ENCODE data around the gene RHBDL1. TPM values are rescaled to one million over a fixed set of nuclear protein-coding genes. Genes with fewer than 3 reads are reported as not detected.
"Not testable (repeated sequence)": the region's sequence is repeated elsewhere in the genome, so short reads cannot be mapped to it uniquely, and the experiment has no call there.

RHBDL1 gene
- total RNA-seq, 1 donor from 2014 or later = 1.1 TPM

DNA sequence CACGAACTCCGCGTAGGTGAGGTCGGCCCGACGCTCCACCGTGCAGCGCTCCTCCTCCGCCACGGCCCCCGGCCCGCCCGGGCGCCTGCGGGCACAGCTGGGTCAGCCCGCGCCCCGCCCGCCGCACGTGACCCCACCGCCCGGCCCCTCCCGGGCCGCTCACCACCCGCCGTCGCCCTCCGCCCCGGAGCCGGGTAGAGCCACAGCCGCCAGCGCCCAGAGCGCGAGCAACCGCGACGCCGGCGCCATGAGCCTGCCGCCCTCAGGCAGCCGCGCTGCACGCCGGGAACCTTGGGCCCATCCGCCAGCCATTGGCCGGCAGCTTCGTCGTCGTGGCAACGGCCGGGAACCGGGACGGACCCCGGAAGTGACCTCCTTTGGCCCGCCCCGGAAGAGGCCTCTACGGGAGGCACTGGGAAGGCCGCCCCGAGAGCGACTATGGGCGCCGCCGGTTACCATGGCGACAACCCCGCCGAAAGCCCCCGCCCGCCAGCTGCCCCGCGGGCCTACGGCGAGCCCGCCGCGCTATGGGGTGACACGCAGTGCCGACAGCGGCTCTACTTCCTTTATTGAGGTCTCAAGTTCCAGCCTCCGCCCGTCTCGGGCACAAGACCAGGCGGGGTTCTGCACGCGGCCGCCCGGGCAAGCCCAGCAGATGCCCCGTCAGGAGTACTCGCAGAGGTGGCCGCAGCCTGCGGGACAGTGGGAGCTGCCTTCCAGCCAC, 8.8 kb downstream of the RHBDL1 start, which contains the start of gene JMJD8:
Gene JMJD8 (minus strand): TSS at position 264 of the 724 bp plus-strand sequence. CDS start 15 bp downstream, at position 249.
- ATAC-seq = peak; percentile 63
- peak; percentile 98 for DNase-seq (ENCODE audit: low spot score)

DNA sequence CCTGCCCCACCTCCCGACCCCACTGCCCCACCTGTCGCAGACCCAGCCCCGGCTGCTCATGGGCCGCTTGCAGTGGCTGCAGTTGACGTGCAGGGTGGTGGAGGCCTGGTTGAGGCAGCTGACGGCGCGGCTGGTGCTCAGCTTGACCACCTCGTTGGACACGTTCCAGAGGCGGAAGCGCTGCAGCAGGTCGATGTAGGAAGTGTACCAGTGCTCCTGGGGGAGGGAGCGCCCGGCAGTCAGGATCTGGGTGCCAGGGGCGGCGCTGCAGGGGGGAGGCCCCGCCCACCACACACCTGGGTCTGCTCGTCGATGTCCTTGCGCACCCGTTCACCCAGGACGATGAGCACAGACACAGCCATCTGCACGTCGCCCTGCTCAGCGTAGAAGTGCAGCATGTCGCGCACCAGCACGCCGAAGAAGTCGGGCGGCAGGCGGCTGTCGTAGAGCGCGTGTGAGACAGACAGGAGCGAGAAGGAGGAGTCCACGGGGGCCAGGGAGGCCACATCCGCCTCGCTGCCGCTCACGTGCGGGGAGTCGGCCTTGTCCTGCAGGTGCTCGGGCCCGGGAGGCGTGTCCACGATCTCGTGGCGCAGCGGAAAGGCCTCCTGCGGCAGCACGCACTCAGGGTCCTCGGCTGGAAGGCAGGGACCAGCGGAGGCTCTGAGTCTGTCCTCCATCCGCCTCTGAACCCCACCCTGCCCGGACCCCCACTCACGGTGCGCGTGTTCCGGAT, 9.7 kb downstream of the RHBDL1 start:
- peak; percentile 65 for DNase-seq (ENCODE audit: low spot score)

DNA sequence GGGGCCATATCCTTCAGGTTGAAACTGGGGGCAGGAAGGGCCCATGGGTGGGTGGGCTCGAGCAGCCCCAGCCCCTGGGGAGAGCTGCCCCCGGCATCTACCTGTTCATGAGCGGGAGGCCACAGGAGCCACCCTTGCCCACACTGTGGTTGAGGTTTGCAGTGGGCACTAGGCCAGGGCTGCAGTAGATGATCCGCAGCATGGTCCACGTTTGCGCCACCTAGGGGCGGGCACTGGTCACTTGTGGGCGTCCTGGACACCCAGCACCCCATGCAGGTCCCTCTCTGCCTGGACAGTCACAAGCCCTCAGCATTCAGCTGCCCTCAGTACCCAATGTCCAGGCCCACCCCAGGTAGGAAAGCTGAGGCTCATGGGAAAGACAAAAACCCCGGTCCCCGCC, 10.5 kb downstream of the RHBDL1 start:
- DNase-seq (ENCODE audit: low spot score) = peak; percentile 65
- ATAC-seq = peak; percentile 8

More for the DNA sequence above, 9.7 kb downstream of the RHBDL1 start:
- no peak for ATAC-seq

DNA sequence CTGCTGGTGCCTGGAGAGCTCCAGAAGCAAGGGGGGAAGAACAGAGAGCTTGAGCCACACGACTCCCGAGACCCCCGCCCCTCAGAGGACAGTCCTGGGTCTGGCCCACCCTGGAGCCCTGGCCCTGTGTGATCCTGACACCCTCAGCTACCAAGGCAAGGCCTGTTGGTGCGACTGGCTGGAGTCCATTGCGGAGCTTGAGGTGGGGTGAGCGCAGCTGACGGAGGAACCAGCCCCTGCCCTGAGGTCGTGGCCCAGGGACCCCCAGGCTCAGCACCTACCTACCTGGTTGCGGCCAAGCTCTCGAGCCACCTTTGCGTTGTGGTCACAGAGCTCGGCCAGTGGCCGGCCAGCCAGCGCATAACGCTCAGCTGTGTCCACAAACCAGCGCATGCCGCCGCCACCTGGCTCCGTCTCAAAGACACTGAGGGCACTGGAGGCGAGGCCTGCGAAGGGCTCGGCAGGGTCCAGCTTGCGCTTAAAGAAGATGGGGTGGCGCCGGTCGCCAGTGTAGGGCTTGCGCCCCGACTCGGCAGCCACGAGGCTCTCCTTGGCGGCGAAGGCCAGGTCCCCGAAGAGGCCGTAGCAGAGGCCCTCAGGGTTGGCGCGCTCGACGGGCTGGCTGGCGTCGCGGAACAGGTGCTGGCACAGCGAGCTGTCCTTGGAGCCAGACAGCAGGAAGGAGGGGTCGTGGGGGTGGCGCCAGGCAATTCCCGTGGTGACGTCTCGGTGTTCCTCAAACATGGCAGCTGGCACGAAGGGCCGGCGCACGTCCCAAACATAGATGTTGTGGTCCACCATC, 11.2 kb downstream of the RHBDL1 start:
- ATAC-seq (no peak), DNase-seq (ENCODE audit: low spot score) (no peak)

DNA sequence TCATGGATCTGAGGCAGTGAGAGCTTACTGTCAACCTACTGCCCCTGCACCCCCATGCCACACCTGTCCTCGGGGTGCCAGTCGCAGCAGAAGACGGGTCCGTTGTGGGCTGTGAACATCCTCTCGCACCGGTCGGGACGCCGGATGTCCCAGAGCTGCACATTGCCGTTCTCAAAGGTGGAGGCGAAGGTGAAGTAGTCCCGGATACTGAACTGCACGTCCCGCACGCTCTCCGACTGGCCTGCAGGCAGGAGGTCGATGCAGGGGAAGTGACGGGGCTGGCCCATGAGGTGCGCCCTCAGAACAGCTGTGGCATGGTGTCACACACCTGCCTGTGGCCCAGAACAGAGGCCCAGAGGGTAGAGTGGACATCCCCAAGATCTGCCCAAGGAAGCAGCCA, 12.0 kb downstream of the RHBDL1 start:
- DNase-seq (ENCODE audit: low spot score) = no peak

DNA sequence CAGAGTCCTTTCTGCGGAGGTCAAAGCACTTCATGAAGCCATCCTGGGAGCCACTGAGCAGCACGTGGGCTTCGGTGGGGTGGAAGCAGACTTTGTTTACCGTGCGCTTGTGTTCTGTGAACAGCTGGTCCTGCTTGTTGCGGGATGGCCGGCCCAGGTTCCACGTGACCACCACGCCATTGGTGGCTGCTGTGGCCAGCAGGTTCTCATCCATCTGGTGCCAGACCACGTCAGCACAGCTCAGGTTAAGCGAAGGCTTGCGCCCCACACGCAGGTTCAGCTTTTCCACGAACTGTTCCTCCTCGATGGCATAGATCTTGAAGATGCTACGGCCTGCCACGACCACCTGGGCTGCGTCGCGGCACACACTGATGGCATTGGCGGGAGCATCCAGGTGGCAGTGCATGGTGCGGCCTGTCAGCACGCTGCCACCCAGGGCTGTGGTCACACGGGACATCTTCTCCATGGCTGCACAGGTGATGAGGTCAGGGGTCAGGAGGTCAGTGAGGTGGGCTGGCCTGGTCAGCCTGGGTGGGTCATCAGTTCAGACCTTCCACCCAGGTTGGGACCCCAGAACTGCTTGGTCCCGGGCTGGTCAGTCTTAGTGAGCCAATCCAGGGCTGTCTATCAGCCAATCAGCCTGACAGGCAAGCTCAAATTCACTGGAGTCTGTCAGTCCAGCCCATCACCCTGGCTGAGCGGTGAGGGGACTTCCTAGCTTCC, 13.9 kb downstream of the RHBDL1 start:
- ATAC-seq = no peak
- DNase-seq (ENCODE audit: low spot score) = no peak

More for the DNA sequence above, 12.0 kb downstream of the RHBDL1 start:
- ATAC-seq = no peak

DNA sequence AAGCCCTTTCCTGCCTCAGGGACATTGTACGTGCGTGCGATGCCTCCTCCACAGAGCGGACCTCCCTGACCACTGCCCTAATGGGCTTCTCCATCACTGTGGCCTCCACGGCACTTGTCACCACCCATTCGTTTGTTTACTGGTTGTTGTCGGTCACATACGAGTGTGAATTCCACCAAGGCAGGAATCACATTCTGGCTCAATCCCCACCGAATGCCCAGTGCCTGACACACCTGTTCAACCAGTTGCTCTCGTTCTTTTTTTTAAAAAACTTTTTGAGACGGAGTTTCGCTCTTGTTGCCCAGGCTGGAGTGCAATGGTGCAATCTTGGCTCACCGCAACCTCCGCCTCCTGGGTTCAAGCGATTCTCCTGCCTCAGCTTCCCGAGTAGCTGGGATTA, 15.8 kb downstream of the RHBDL1 start:
- ATAC-seq; DNase-seq (ENCODE audit: low spot score): not testable (repeated sequence)

DNA sequence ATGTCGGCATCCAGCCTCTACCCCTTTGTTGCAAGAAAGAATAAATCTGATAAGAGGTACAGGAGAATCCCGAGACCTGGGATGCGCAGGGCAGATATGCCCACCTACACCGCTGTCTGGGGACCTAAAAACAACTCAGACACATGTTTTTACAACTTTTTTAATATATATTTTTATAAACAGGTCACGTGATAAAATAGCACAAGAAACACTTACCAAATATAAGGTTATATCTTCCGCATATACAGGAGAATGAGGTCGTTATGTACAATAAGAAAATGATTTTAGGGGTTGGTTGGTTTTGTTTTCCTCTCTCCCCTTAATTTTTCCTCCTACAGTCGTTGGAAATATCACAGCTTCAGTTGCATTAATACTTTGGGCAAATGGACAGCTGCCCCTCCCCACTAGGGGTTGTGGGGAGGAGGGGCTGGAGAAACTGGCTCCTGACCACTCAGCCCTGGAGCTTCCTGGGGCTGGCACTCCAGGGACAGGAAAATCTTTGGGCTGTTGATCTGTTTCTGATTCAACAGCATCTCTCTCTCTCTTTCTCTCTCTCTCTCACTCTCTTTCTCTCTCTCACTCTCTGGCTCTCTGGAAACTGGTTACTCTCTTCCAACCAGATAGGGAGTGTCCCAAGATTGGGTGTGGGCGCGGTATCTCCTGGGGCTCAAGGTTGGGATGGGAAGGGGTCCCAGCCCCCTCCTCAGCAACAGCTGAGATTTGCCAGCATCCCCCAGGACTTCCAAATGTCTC, 17.1 kb downstream of the RHBDL1 start:
- DNase-seq (ENCODE audit: low spot score) (no peak), ATAC-seq (no peak)

DNA sequence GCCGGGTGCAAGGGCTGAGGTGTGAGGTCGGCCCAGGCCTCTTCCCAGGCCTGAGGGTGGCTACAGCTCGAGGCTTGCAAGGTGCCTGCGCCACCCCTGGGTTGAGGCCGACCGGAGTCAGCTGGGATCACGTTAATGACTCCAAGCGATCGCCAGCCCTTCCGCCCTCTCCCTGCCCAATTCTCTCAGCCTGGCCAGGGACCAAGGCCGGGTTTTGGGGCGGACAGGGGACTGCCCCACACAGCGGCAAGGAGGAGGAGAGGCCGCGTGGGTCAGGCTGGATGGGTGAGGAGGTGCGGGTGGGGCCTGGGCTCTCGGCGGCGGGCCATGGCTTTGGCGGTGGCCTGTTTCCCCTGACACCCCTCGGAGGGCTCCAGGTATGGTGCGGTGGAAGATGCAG, 17.9 kb downstream of the RHBDL1 start:
- DNase-seq (ENCODE audit: low spot score) (no peak), ATAC-seq (no peak)

DNA sequence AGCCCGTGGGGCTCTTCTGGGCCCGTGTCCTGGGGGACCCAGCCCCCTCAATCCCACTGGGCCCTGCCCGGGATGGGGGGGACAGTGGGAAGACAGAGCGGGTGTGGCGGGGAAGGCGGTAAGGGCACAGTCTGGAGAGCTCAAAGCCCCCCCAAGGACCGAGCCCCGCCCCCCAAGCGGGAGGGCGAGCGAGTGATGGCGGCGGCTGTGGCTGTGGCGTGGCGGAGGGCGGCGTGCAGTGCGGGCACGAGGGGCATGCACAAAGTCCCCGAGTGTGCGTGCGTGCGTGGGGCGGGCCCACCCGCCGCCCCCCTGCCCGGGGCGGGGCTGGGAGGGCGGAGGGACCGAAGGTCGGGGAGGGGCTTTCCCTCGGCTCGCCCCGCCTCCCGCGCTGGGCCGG, 18.3 kb downstream of the RHBDL1 start:
- ATAC-seq = no peak
- DNase-seq (ENCODE audit: low spot score) = no peak

DNA sequence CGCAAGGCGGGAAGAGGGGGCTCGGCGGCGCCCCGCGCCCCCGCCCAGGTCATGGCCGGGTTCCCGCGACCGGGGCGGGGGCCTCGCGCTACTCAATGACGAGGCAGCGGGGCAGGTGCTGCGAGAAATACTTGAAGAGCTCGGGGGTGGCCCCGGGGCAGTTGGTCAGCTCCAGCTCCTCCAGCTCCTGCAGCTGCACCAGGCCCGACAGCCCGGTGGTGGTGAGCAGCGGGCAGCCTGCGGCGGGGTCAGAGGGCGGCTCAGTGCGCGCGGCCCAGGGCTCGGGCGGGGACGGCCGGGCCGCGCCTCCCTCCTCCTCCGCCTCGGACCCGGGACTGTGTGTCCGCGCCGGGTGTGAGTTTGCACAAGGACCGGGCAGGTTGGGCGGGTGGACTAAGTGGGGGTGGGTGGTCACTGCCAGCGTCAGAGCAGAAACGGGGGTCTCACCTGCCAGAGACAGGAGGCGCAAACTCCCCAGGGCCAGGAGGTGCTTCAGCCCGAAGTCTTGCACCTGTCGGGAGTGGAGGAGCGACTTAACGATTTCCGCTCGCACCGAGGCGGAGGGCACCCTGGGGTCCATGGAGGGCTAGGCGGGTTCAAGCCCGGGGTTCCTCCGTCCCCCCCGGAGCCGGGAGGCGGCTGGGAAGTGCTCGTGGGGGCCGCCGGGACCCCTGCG, 18.9 kb downstream of the RHBDL1 start:
- no peak for DNase-seq (ENCODE audit: low spot score)
- no peak for ATAC-seq

DNA sequence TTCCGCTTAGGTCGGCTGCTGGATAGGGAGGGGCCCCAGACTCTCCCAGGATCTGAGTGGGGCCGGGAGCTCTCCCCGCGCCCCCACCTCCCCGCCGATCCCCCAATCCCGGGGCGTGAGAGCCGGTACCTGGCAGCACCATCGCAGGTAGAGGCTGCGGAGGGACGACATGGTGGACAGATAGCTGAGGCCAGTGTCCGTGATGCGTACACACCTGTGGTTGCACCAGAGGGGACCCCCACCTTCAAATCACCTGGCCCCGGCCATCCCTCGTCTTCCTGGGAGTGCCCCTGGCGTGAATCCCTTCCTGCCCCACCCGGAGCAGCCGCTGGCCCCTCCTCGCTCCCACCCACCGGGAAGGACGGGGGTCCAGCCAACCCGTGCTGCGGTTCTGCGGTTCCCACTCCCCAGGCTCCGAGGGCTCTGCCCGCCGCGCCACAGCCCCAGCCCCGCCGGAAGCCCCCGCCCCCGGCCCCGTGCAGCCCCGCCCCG, 19.4 kb downstream of the RHBDL1 start:
- DNase-seq (ENCODE audit: low spot score) = no peak
- ATAC-seq = no peak

DNA sequence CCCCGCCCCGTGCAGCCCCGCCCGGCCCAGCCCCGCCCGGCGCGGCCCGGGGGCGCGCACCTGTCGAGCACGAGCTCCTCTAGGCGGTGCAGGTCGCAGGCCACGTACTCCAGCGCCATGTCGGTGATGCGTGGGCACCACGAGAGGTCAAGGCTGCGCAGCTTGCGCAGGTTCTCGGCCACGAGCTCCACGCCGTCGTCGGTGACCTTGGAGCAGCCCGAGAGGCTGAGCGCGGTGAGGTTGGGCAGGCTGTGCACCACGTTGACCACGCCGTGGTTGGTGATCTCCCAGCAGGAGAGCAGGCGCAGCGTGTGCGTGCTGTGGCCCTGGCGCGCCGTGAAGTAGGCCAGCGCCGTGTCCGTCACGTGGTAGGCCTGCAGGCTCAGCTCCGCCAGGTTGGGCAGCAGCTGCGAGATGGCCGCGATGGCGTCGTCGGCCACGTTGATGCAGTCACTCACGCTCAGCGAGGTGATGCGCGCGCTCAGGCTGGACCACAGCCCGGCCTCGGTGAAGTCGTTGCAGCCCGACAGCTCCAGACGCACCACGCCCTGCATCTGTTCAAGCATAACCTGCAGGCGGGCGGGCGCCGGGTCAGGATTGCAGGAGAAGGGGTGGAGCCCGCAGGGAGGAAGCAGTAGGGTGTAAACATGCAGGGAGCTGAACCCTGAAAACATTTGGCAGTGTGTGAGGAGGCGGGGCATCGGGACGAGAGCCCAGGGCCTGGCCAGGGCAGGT, 20.1 kb downstream of the RHBDL1 start:
- DNase-seq (ENCODE audit: low spot score) = no peak
- peak; percentile 35 for ATAC-seq

DNA sequence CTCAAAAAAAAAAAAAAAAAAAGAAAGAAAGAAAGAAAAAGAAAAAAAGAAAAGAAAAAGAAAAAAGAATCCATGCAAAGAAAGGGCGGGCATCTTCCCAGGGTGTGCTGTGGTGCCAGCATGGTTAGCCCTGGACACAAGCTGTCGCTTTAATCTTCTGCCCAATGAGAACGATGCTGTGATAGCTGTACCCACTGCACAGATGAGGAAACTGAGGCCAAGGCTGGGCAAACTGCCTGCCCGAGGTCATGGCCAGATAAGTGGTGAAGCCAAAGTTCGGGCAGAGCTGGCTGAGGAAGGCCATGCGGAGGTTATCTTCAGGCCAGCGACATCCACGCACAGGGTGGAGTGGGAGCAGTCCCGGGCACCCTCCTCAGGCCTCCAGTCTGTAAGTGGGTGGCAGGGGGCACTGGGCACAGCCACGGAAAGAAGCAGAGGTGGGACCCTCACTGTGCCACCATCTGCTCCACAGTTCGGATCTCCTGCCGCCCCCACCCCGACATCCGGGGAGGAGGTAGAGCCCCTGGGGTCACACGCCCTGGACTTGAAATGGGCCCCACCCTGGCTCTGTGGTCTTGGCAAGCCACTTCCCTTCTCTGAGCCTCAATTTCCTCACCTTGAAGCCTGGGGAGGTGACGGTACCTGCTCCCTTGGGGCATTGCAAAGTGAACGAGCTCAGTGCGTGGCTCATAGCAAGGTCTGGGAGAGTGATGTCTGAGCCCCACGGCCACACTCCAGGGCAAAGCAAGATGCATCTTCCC, 23.6 kb downstream of the RHBDL1 start:
- DNase-seq (ENCODE audit: low spot score) = no peak
- no peak for ATAC-seq

DNA sequence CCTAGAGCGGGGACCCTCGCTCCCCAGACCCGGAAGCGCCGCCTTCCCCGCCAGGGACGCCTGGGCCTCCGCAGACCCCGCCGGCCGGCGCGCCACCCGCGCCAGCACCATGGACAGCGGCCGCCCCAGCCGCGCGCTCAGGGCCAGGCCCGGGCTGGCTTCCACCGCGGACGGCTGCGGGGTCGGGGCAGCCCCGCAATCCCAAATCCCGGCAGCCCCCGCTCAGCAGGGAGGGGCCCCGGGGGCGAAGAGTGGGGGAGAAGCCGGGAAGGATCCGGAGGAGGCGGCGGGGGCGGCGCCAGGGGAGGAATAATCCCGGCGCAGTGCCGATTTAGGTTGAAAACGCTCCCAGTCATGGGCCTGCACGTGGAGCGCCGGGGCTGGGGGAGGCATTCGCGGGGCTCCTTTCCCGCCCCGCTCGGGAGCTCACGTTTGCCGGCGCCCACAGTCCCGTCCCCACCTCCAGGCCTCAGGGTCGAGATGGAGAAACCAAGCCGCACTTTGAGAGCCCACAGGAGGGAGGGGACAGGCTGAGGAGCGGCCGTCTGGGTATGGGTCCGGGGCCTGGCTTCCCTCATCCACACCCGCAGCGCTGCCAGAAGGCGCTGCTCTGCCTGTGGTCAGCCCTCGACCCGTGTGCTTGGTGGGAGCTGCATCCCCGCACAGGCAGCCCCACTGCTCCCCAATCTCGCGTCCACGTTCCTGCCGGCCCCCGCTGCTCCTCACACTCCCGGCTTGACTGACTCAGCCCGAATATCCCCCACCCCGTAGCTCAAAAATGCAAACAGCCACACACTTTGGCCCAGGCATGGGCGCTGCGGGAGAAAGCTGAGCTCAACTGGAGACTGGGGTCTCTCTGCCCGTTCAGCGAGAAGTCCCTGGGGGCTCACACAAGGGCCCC, 25.5 kb downstream of the RHBDL1 start:
- no peak for DNase-seq (ENCODE audit: low spot score)

DNA sequence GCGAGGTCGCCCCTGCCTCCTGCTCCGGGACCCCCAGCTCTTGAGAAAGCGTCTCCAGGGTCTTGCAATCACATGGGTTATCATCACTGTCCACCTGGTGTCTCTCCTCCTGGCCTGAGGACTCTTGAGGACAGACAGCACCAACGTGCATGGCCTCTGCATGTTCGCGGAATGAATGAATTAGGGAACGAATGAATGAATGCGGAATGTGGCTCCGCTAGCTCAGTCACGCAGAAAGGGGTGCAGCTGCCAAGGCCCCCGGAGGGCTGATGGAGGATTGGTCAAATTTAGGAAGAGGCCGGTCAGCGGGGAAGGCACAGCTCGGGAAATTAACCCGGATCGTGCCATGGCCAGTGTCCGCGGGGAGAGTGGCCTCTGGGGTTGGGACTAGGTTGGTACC, 26.9 kb downstream of the RHBDL1 start:
- no peak for ATAC-seq
- no peak for DNase-seq (ENCODE audit: low spot score)

More for the DNA sequence above, 25.5 kb downstream of the RHBDL1 start:
- peak; percentile 76 for ATAC-seq

DNA sequence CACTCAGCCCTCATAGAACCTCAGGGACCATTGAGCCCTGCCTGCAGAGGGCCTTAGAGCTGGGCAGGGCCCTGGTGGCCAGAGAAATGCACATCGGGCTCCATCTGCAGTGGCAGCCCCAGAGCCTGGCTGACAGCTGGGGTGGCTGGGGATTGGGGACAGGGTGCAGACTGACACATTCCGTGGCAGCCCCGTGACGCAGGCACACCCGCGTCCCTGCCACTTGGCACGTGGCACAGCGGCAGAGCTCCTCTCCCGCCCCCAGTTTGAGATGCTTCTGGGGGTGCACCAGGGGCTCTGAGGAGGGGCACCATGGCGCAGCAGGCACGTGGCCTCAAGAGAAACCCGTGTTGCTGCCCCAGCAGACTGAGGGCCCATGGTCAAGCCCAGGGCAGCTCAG, 27.9 kb downstream of the RHBDL1 start:
- DNase-seq (ENCODE audit: low spot score) (no peak), ATAC-seq (no peak)
